ENCODE results near the gene IRAK1. TPM values are rescaled to one million over a fixed set of nuclear protein-coding genes. Genes with fewer than 3 reads are reported as not detected.

IRAK1 gene
- polyA plus RNA-seq, 1 donor (not counting 4 experiments of a cell fraction or from before 2014, with no cell fraction given), result 41.5 TPM

GRCh38 chrX:153968754-153969124 lies 51.0 kb downstream of the IRAK1 start:
- Histone ChIP-seq H3K27ac (ENCODE audit: control insufficient read depth, insufficient read depth, low read length) (no peak overlapping the region), H3K9me1 (ENCODE audit: control insufficient read depth, extremely low read depth, insufficient read depth, low read length) (no peaks in the 10 kb centered on the region), H3K9ac (ENCODE audit: control insufficient read depth, extremely low read depth, insufficient read depth, low read length) (peak overlapping the region; percentile 99), H3K4me1 (ENCODE audit: control insufficient read depth, extremely low read depth, insufficient read depth, low read length) (peaks cover 18% of the 10 kb centered on the region), H3K9me3 (ENCODE audit: control insufficient read depth, low read depth, low read length) (no peaks in the 10 kb centered on the region), H3K27me3 (ENCODE audit: control insufficient read depth, extremely low read depth, insufficient read depth, low read length) (no peaks in the 10 kb centered on the region), H3K79me2 (ENCODE audit: control insufficient read depth, insufficient read depth, low read length) (peaks cover 76% of the 10 kb centered on the region), H3K4me3 (ENCODE audit: control insufficient read depth in 2 of 3, extremely low read depth in 1 of 3, insufficient read depth in 2 of 3, low read depth in 1 of 3, low read length in 3 of 3) (peak overlapping the region in 2 of 3 experiments; percentile 70 to 84), H3K4me2 (ENCODE audit: control insufficient read depth, extremely low read depth, insufficient read depth, low read depth, low read length) (peak overlapping the region; percentile 83), H3K36me3 (ENCODE audit: control insufficient read depth in 2 of 2, extremely low read depth in 1 of 2, insufficient read depth in 2 of 2, low read length in 2 of 2) (peaks cover under 1 to 12% of the 10 kb centered on the region in 2 experiments), H4K20me1 (ENCODE audit: control insufficient read depth, extremely low read depth, insufficient read depth, low read length) (peaks cover 20% of the 10 kb centered on the region), H2AFZ (ENCODE audit: control insufficient read depth, low read length) (no peak overlapping the region)
- DNase-seq (ENCODE audit: low read depth, low spot score) (no peak), FAIRE-seq (no peak)
- TF ChIP-seq, protein P1, sequence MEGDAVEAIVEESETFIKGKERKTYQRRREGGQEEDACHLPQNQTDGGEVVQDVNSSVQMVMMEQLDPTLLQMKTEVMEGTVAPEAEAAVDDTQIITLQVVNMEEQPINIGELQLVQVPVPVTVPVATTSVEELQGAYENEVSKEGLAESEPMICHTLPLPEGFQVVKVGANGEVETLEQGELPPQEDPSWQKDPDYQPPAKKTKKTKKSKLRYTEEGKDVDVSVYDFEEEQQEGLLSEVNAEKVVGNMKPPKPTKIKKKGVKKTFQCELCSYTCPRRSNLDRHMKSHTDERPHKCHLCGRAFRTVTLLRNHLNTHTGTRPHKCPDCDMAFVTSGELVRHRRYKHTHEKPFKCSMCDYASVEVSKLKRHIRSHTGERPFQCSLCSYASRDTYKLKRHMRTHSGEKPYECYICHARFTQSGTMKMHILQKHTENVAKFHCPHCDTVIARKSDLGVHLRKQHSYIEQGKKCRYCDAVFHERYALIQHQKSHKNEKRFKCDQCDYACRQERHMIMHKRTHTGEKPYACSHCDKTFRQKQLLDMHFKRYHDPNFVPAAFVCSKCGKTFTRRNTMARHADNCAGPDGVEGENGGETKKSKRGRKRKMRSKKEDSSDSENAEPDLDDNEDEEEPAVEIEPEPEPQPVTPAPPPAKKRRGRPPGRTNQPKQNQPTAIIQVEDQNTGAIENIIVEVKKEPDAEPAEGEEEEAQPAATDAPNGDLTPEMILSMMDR (optimal IDR thresholded peaks at IDR 0.05 in 1 of 3, IDR thresholded peaks at IDR 0.05 in 1 of 3, conservative IDR thresholded peaks at IDR 0.05 in 1 of 3; ENCODE audit: extremely low read depth in 1 of 3, insufficient read depth in 2 of 3, low read length in 3 of 3), result no peak
- TF ChIP-seq EZH2 (IDR thresholded peaks at IDR 0.05; ENCODE audit: low read length), result no peak
- dilution Hi-C loops (cut with MboI; ENCODE audit: extremely low pct_ligation_motif_present, low sequenced_read_pairs), result no loop called here

DNA sequence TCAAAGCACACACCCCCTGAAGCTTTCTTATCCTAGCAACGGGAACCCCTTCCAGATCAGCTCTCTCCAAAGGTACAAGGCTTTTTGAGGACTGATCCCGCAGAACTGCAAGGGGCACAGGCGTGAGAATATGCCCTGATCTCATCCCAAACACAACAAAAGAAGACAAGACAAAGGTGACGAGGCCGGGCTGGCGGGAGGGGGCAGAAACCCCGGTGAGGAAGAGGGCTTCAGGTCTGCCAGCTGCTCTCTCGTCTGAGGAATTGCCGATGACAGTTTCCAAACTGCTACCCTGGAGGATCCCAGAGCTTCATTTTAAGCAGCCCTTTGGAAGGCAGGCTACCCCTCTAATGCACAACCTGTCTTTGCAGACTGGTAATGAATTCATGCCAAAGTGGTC lies 51.4 kb downstream of the IRAK1 start:
- H3K9me1 ChIP-seq (ENCODE audit: control insufficient read depth, extremely low read depth, insufficient read depth, low read length), result no peaks in the 10 kb centered on the region
- peaks cover 20% of the 10 kb centered on the region for H4K20me1 ChIP-seq (ENCODE audit: control insufficient read depth, extremely low read depth, insufficient read depth, low read length)
- H3K9me3 ChIP-seq (ENCODE audit: control insufficient read depth, low read depth, low read length), result no peaks in the 10 kb centered on the region
- no peaks in the 10 kb centered on the region for H3K27me3 ChIP-seq (ENCODE audit: control insufficient read depth, extremely low read depth, insufficient read depth, low read length)
- H2AFZ ChIP-seq (ENCODE audit: control insufficient read depth, low read length), result no peak overlapping the region
- peak overlapping the region; percentile 83 for H3K4me2 ChIP-seq (ENCODE audit: control insufficient read depth, extremely low read depth, insufficient read depth, low read depth, low read length)
- no peak for DNase-seq (ENCODE audit: low read depth, low spot score)
- H3K9ac ChIP-seq (ENCODE audit: control insufficient read depth, extremely low read depth, insufficient read depth, low read length), result no peak overlapping the region
- H3K4me3 ChIP-seq (ENCODE audit: control insufficient read depth in 2 of 3, extremely low read depth in 1 of 3, insufficient read depth in 2 of 3, low read depth in 1 of 3, low read length in 3 of 3), result no peak overlapping the region
- H3K79me2 ChIP-seq (ENCODE audit: control insufficient read depth, insufficient read depth, low read length), result peaks cover 73% of the 10 kb centered on the region
- dilution Hi-C loops (cut with MboI; ENCODE audit: extremely low pct_ligation_motif_present, low sequenced_read_pairs), result no loop called here
- no peak overlapping the region for H3K27ac ChIP-seq (ENCODE audit: control insufficient read depth, insufficient read depth, low read length)
- H3K36me3 ChIP-seq (ENCODE audit: control insufficient read depth in 2 of 2, extremely low read depth in 1 of 2, insufficient read depth in 2 of 2, low read length in 2 of 2), result peaks cover 2 to 12% of the 10 kb centered on the region in 2 experiments
- FAIRE-seq, result no peak
- TF ChIP-seq EZH2 (IDR thresholded peaks at IDR 0.05; ENCODE audit: low read length), result no peak
- TF ChIP-seq, protein P1 (optimal IDR thresholded peaks at IDR 0.05 in 1 of 3, IDR thresholded peaks at IDR 0.05 in 1 of 3, conservative IDR thresholded peaks at IDR 0.05 in 1 of 3; ENCODE audit: extremely low read depth in 1 of 3, insufficient read depth in 2 of 3, low read length in 3 of 3), result no peak
- peaks cover 13% of the 10 kb centered on the region for H3K4me1 ChIP-seq (ENCODE audit: control insufficient read depth, extremely low read depth, insufficient read depth, low read length)

All from keratinocyte (primary cell).